Muscle of back (tissue), 13 donors: ENCODE measurements around the gene RNU1-4. TPM values are rescaled to one million over a fixed set of nuclear protein-coding genes. Genes with fewer than 3 reads are reported as not detected.
"Not testable (repeated sequence)": the region's sequence is repeated elsewhere in the genome, so short reads cannot be mapped to it uniquely, and the experiment has no call there.

Experiments used
- DNase-seq, 3 donors: peaks; one replicate each; pipeline versions ENCODE4 v3.0.0 to v3.0.0-alpha.2; 2013
- long read RNA-seq, 9 donors: transcript quantifications; one replicate each; lab custom pipeline, GENCODE V29; 2026
- polyA plus RNA-seq, 10 donors: library from polyadenylated mRNA; unstranded; fragments of 120-200 nt; gene quantifications; one replicate each; pipeline ENCODE4 v1.2.1, GENCODE V29; 2013; ENCODE audit not compliant: insufficient read length in 10 of 10

The RNU1-4 gene
- 1 to 10 TPM in 1 of 10 donors, not detected in 9; 1.2 TPM for polyA plus RNA-seq
- long read RNA-seq, donor 1, result 0 reads
- long read RNA-seq, donor 2, result 0 reads
- long read RNA-seq, donor 3, result 0 reads
- long read RNA-seq, donor 4, result 0 reads
- long read RNA-seq, donor 5, result 0 reads
- long read RNA-seq, donor 6, result 0 reads
- long read RNA-seq, donor 7, partial matches to known transcripts, result 0 of 1 reads
- long read RNA-seq, donor 7, other reads (novel, unspliced or antisense), result 0 of 1 reads
- long read RNA-seq, donor 8, result 0 reads
- long read RNA-seq, donor 9, result 0 reads

DNA sequence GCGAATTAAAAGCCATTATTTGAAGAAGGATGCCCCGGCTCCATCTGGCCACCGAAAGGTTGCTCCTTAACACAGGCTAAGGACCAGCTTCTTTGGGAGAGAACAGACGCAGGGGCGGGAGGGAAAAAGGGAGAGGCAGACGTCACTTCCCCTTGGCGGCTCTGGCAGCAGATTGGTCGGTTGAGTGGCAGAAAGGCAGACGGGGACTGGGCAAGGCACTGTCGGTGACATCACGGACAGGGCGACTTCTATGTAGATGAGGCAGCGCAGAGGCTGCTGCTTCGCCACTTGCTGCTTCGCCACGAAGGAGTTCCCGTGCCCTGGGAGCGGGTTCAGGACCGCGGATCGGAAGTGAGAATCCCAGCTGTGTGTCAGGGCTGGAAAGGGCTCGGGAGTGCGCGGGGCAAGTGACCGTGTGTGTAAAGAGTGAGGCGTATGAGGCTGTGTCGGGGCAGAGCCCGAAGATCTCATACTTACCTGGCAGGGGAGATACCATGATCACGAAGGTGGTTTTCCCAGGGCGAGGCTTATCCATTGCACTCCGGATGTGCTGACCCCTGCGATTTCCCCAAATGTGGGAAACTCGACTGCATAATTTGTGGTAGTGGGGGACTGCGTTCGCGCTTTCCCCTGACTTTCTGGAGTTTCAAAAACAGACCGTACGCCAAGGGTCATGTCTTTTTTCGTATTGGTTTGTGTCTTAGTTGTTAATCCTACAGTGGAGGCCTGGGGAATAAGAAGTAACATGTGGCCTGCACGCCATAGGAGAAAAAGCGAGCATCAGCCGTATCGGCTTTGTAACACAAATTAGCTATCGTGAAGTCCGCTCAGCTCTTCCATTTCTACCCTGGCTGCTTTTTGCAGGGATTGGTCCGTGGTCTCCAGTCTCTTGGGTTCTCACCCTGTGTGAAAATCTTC lies at the start of gene RNU1-4:
Gene RNU1-4, plus strand, starts transcription at position 470 of the 918 bp plus-strand sequence.
- not testable (repeated sequence) for DNase-seq

DNA sequence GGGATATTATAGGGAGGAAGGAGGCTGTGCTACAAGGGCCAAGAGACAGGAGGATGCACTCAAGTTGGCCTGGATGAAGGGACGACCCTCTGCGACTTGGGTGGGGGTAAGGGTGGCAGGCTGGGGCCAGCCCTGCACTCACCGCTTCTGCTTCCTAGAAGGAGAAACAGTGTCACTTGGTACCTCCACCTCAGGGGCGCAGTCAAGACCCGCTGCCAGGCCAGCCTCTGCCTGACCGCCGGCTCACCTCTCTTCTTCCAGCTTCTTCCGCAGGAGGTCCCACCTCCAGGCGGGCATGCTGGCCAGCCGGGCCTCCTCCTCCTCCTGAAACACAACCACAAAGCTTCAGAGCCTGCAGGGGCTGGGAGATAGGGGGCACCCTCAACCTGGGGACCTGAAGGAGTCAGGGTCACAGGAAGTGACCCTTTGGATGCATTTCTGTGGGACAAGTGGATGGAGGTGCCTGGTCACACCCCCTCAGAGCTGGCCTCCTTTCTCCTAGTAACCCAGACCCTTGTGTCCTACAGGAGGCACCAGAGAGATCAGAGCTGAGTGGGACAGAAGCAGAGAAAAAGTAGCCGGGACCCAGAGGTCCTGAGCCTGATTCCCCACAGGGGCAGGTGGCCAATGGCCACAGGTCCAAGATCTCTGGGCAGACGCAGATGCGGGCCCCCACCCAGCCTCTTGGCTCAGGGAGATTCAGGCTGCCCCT lies 49.2 kb upstream of the RNU1-4 start:
- not testable (repeated sequence) for DNase-seq

DNA sequence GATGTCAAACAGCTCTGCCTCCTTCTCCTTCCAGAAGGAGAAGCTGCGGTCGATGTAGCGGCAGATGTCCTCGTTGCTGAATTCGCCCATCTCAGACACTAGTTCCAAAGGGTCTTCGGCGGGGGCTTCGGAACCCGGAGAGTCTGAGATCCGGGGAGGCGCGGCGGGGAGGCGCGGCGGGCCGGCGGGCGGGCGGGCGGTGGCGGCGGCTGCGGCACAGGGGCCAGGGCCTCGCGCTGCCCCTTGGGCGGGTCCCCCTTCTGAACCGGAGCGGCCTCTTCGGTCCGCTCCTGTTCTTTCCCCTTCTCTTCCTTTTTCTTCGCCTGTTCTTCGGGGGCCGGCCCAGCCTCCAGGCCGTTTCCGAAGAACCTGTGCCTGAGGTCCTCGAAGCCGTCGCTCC lies 48.0 kb upstream of the RNU1-4 start:
- not testable (repeated sequence) for DNase-seq

DNA sequence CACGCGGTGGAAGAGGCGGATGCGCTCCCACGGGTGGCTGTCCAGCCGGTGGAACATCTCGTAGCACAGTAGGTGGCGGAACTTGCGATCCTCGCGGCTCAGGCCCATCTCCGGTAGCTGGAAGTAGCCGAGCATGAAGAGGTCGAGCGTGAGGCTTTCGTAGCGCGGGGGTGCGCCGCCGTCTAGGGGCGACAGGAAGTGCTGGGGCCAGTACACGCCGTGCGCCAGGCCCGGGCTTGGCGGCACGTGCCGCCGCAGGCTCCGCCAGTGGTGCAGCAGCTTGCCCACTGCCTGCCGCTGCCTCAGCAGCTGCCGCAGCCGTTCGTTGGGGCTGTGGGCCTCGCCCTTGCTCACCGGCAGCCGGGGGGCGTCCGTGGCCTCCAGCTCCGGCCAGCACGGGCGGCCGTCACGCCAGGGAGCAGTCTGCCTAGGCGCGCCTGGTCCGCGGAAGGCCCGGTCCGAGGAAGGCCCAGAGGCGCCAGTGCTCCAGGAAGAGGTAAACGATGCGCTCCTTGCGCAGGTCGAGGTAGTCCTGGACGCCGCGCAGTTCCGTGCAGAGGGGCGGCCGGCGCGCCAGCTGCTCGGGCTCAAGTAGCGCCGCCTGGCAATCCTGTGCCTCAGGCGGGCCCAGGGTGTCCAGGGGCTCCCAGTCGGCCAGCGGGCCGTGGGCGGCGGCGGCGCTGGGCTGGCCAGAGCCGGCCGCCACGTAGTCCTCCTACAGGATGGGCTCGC lies 47.4 kb upstream of the RNU1-4 start:
- not testable (repeated sequence) for DNase-seq

DNA sequence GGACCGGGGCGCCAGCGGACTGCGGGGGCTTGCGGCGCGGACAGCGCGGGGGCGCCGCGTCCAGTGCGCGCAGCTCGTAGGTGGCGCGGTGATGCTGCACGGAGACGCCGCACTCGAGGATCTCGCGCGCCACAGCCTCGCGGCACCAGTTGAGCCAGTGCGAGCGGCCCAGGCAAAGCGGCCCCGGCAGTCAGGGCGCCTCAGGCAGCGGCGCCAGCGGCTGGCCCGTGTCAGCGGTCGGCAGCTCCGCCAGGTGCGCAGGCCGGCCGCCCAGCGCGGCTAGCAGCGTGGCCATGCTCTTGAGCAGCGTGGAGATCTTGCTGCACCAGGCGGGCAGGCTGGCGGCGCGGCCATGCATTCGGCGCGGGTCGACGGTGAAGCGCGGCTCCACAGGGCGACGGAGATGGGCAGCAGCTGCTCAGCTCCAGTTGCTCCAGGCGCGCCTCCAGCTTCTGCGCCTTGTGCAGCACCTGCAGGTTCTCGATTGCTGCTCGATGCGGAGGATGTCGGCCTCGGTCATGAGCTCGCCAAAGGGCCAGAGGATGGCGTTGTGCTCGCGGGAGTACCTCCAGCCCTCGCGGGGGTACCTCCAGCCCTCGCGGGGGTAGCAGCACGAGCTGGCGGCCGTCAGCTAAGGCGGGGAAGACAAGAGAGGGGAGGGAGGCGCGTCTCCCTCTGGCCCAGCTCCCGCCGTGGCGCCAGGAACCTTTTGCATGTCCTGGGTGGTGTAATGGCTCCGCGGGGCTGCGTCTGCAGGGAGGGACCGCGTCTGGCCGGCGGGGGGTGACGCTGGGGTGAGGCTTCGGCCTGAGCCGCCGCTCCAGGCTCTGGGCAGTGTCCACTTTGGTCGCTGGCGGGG lies 46.6 kb upstream of the RNU1-4 start:
- DNase-seq, result not testable (repeated sequence)

DNA sequence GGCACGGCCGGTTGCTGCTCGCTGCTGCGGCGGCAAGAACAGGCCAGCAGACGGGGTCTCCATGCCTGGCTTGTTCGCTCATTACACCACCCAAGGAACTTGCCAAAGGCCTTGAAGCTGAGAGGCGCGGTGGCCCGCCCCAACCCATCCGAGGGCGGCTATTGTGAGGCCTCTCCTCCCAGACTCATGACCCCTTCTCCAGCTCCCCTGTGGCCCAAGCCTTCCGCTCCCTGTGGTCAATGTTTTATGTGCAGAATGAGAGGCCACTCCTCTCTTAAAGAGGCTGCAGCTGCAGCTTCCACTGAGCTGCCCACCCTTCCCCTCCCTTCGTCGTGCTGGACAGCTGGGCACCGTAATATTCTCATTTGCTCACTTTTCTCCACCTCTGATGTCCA lies 46.0 kb upstream of the RNU1-4 start:
- DNase-seq, result not testable (repeated sequence)

DNA sequence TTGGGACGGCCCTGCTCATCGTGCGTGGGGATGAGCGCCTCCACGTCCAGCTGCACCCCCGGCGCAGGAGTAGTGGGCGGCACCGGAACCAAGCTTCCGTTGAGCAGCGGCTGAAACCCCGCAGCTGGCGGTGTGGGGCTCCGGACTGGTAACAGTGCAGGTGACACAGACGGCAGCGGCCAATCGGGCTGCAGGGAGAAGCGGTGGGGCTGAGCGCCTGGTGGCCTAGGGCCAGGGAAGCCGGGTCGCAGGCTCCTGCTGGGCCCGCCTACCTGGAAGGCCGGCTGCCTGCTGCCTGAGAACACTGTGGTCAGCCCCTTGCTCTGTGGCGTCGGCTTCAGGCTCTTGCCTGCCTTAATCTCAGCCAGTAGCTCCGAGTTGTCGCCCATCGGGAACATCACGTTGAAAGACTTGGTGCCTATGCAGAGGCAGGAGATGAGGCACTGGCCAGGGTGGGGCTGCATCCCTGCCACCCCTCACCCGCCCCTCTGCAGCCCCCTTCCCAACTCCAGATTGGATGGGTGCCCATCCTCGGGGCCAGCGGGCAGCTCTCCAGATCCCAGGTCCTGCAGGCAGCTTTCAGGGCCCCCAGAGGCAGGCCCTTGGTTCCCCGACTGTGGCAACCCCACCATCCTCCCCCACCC lies 43.7 kb upstream of the RNU1-4 start:
- not testable (repeated sequence) for DNase-seq

DNA sequence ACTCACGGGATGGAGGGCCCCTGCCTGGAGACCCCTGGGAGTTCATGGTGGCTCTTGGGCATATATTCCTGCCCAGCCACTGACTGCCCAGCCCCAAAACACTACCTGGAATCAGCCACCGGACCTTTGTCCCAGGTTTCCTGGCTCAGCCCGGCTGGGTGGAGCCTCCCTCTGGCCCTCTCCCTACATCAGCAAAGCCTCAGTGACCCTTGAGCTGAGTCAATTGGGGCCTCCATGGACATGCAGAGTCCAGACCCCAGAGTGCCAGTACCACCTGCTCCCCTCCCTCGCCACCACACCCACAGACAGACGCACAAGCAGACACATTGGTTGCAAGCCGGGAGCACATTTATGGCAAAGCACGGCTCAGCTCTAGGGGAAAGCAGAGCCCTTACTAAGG lies 43.2 kb upstream of the RNU1-4 start:
- not testable (repeated sequence) for DNase-seq

DNA sequence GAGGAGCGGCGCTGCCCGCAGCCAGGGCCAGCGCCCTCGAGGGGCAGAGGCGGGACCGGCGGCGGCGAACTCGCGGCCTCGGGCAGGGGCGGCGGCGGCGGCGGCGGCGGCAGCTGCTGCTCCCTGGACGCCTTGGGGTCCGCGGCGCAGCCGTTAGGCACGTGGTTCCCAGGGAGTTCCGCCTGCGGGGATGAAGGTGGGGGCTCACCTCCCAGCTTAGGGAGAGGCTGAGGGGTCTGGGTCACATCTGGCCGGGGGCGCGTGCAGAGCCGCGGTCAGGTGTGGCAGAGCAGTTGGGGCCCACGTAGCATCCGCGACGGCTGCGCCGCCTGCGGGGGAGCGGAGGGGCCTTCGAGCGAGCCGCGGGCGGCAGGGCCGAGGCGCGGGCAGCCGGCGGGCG lies 40.9 kb upstream of the RNU1-4 start:
- DNase-seq, result not testable (repeated sequence)

DNA sequence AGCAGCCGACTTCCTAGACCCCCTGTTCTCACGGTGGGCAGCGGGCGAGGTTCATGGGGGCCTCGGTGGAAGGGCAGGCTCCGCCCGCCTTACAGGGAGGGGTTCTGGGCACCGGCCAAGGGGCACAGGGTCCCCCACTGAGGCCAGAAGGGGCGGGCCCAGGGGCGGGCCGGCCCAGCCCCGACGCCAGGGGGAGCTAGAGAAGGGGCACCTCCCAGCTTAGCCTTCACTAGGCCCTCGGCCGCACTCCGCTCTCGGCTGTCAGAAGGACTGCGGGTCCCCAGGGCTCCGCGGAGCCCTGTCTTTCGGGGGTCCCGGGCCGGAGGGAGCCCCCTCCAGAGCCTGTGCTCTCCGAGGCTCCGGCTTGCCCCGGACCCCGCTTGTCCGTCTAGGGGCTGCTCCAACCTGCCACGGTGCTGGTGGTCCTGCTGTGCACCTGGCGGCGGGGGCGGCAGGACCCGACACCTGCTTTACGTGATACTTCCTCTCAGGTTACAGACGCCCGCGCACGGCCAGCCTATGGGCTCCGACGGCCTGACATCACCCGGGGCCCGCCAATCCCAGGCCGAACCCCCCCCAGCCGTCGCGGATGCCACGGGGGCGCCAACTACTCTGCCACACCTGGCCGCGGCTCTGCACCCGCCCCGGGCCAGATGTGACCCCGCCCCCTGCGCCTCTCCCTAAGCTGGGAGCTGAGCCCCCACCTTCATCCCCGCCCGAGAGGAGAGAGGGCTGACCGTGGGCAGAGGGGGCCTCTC lies 40.0 kb upstream of the RNU1-4 start:
- not testable (repeated sequence) for DNase-seq

DNA sequence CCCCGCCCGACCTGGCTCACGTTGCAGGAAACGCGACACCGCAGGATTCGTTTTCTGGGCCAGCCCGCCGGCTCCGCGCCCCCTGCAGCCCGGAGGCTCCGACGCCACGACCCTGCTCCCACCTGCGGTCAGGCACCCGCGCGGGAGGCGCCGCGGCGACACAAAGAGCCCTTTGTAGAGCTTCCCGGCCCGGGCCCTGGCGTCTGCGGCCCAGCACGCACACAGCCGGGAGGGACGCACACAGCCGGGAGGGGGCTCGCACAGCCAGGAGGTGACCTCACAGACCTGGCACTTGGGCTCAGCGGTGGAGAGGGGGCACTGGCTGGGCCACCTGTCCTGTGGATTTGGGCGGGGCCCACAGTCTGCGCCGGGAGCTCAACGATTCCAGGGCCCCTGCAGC lies 39.1 kb upstream of the RNU1-4 start:
- not testable (repeated sequence) for DNase-seq

DNA sequence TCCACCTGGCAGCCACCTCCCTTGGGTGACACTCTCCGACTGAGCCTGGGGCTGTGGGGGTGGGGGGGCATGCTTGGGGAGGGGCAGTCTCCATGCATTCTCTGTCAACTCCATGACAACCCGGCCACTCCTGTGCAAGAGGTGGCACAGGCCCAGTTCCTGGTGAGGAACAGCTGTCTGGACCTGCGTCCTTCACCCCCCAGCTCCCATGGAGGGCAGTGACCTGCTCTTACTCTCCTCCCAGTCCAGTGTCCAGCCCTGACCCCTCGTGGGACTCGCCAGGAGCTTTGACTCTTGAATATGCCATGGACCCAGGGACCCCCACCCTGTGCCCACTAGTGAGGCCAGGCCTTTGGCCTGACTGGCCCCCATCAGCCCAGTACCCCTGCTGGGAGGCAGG lies 38.0 kb upstream of the RNU1-4 start:
- not testable (repeated sequence) for DNase-seq

DNA sequence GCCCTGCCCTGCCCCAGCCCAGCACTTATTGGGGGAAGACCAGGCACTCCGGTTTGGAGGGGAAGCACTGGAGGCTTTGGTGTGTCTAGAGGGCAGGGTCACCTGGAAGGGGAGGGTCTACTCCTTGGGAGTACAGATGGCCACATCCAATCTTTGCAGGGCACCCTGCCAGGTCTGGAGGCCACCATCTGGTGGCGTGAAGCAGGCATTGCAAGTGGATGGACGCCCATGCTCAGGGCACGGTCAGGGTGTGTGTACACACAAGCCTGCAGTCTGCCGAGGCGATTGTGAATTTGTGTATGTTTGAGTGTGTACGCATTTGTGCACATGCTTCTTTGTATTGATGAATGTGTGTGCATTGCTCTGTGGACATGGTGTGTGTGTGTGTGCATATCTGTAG lies 37.2 kb upstream of the RNU1-4 start:
- not testable (repeated sequence) for DNase-seq

DNA sequence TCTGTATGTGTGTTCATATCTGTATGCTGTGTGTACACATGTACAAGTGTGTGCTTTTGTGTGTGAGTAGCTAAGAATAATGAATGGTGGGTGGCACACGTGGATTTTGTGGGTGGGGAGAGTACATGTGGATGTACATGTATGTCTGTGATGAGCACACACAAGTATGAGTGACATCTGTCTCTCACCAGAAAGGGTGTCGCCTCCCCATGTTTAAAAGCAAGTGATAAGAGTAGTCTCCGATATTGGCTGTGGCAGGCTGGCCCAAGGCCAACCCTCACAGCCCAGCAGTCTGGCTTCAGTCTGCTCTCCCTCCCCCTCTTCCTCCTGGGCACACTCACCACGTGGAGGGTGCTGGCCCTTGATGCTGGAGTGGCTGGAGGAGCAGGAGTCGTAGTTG lies 36.7 kb upstream of the RNU1-4 start:
- DNase-seq, result not testable (repeated sequence)

DNA sequence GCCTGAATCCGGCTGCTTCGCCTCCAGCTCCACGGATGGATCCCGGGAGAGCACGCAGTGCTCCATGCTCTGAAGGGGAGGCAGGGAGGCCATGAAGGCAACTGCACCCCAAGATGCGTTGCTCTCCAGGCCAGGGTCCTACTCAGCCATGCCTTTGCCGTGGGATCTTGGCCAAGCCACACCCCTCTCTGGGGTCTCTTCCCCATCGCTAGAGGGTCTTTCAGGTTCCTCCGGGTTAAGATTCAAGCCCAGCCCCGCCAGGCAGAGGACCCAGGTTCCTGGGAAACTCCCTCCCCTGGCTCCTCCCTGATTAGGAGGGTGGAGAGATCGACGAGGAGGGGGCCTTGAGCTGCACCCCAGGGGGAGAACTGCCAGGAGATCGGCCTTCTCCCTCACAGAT lies 36.2 kb upstream of the RNU1-4 start:
- peak in 1 of 3 donors; percentile 1 for DNase-seq

DNA sequence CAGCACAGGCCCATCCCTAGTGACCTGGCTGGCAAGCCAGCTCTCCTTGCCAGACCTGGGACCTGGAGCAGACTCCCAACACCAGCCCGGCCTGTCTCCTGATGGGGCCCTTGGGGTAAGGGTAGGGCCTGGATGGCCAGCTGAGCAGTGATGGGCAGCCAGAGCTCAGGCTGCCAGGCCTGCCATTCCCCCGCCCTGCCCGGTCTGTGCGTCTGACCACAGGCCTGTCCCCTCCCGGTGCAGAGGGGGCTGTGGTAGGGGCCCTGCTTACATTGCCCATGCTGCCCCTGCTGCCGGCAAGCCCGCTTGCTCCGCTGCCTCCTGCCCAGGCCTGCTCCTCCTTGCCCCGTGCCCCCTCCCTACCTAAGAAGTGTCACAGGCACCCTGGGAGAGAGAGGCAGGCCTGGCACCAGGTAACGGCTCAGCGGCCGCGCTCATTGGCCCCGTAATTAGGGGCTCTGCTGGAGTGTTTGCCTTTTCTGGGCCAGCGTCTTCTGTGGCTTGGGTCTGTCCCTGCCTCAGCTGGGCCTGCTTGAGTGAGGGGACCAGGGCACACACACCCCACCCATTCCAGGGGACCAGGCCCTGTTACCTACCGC lies 35.7 kb upstream of the RNU1-4 start:
- not testable (repeated sequence) for DNase-seq

DNA sequence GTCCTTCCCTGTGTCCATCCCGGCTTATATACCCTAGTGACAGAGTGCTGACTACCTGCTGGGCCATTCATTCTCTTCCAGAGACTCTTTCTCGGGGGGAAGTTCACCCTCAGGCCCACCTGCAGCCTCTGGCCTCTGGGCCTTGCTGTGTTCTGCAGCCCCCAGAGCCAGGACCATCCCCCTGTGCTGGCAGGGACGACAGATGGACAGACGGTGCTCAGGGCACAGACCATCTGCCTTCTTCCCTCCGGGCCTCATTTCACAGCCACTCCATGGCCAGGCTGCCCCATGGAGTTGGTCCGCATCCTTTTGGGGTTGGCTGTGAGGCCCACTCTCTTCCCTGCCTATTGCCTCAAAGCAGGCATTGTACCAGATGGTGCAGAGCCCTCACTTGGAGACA lies 34.0 kb upstream of the RNU1-4 start:
- DNase-seq, result not testable (repeated sequence)
